Fibroblast of upper back skin (primary cell): ENCODE measurements around the gene HMCN2.
A peak's percentile ranks its signal among the peaks of the same experiment; 100 is the strongest.
"Not testable (repeated sequence)": the region's sequence is repeated elsewhere in the genome, so short reads cannot be mapped to it uniquely, and the experiment has no call there.

Experiments used
- DNase-seq: peaks from one replicate; pipeline ENCODE4 v3.0.0-alpha.2; 2013

Gene HMCN2

GRCh38 chr9:130422546-130422945 is 157.0 kb downstream of the HMCN2 start:
- no peak for DNase-seq

- DNase-seq: no peak
Observed at GRCh38 chr9:130423272-130423671, 157.7 kb downstream of the HMCN2 start.

GRCh38 chr9:130424595-130425454 is 159.3 kb downstream of the HMCN2 start:
- no peak for DNase-seq

- no peak for DNase-seq
Observed at GRCh38 chr9:130425741-130426466, 160.3 kb downstream of the HMCN2 start.

GRCh38 chr9:130426467-130426773 is 160.9 kb downstream of the HMCN2 start:
- no peak for DNase-seq

GRCh38 chr9:130426883-130427282 is 161.3 kb downstream of the HMCN2 start:
- DNase-seq: peak; percentile 75

GRCh38 chr9:130427326-130427725 is 161.8 kb downstream of the HMCN2 start:
- DNase-seq: no peak

GRCh38 chr9:130428086-130428665 is 162.6 kb downstream of the HMCN2 start:
- no peak for DNase-seq

- DNase-seq: no peak
Observed at GRCh38 chr9:130429381-130429780, 163.8 kb downstream of the HMCN2 start.

- DNase-seq: no peak
Observed at GRCh38 chr9:130429831-130430230, 164.3 kb downstream of the HMCN2 start.

- DNase-seq: no peak
Observed at GRCh38 chr9:130430232-130430631, 164.7 kb downstream of the HMCN2 start.

GRCh38 chr9:130430734-130431535 is 165.4 kb downstream of the HMCN2 start:
- no peak for DNase-seq

GRCh38 chr9:130431536-130432303 is 166.2 kb downstream of the HMCN2 start:
- DNase-seq: no peak

- no peak for DNase-seq
Observed at GRCh38 chr9:130432362-130432761, 166.8 kb downstream of the HMCN2 start.

- DNase-seq: no peak
Observed at GRCh38 chr9:130432796-130433167, 167.2 kb downstream of the HMCN2 start.

GRCh38 chr9:130433168-130433946 is 167.8 kb downstream of the HMCN2 start:
- peak; percentile 42 for DNase-seq

- no peak for DNase-seq
Observed at GRCh38 chr9:130433947-130434262, 168.3 kb downstream of the HMCN2 start.

- not testable (repeated sequence) for DNase-seq
Observed at GRCh38 chr9:130434656-130435055, 169.1 kb downstream of the HMCN2 start.

GRCh38 chr9:130437011-130437789 is 171.6 kb downstream of the HMCN2 start:
- no peak for DNase-seq

- DNase-seq: no peak
Observed at GRCh38 chr9:130438382-130438981, 172.9 kb downstream of the HMCN2 start.
